Measurements from ENCODE around the gene GLRX. TPM values are rescaled to one million over a fixed set of nuclear protein-coding genes. Genes with fewer than 3 reads are reported as not detected.

GLRX gene
- total RNA-seq, 2 donors from 2014 or later, result 29.2 to 148 TPM

GRCh38 chr5:95850391-95850894, 27.9 kb upstream of the GLRX start:
- no peak overlapping the region for H3K4me3 ChIP-seq
- no peaks in the 10 kb centered on the region for H3K36me3 ChIP-seq
- TF ChIP-seq CTCF (IDR thresholded peaks at IDR 0.05), result no peak
- DNase-seq (ENCODE audit: low spot score) (no peak), ATAC-seq (ENCODE audit: insufficient number of reproducible peaks, low FRiP score, low read depth) (no peak)
- H3K9me3 ChIP-seq, result no peaks in the 10 kb centered on the region
- H3K4me1 ChIP-seq (ENCODE audit: control insufficient read depth in 1 of 2, low read depth in 2 of 2), result peaks cover 0 to 7% of the 10 kb centered on the region in 2 donors
- no peaks in the 10 kb centered on the region for H3K27me3 ChIP-seq (replicated peaks; ENCODE audit: insufficient read depth)
- H3K27ac ChIP-seq, result no peak overlapping the region

- Histone ChIP-seq H3K36me3 (no peaks in the 10 kb centered on the region), H3K27me3 (replicated peaks; ENCODE audit: insufficient read depth) (no peaks in the 10 kb centered on the region), H3K9me3 (no peaks in the 10 kb centered on the region), H3K4me3 (no peak overlapping the region), H3K27ac (no peak overlapping the region), H3K4me1 (ENCODE audit: control insufficient read depth in 1 of 2, low read depth in 2 of 2) (peaks cover 0 to 12% of the 10 kb centered on the region in 2 donors)
- no peak for ATAC-seq (ENCODE audit: insufficient number of reproducible peaks, low FRiP score, low read depth)
- no peak for DNase-seq (ENCODE audit: low spot score)
- no peak for TF ChIP-seq CTCF (IDR thresholded peaks at IDR 0.05)
Measured at GRCh38 chr5:95848701-95849100, 26.2 kb upstream of the GLRX start.

- no peak for ATAC-seq (ENCODE audit: insufficient number of reproducible peaks, low FRiP score, low read depth)
- Histone ChIP-seq H3K27ac (no peak overlapping the region), H3K9me3 (no peaks in the 10 kb centered on the region), H3K36me3 (no peaks in the 10 kb centered on the region), H3K4me1 (ENCODE audit: control insufficient read depth in 1 of 2, low read depth in 2 of 2) (peaks cover 11 to 25% of the 10 kb centered on the region in 2 donors), H3K27me3 (replicated peaks; ENCODE audit: insufficient read depth) (no peaks in the 10 kb centered on the region), H3K4me3 (no peak overlapping the region)
- DNase-seq (ENCODE audit: low spot score), result no peak
- TF ChIP-seq CTCF (IDR thresholded peaks at IDR 0.05), result no peak
Measured at GRCh38 chr5:95847261-95847592, 24.7 kb upstream of the GLRX start.

GRCh38 chr5:95846554-95847260, 24.2 kb upstream of the GLRX start:
- Histone ChIP-seq H3K9me3 (no peaks in the 10 kb centered on the region), H3K27me3 (replicated peaks; ENCODE audit: insufficient read depth) (no peaks in the 10 kb centered on the region), H3K27ac (peak overlapping the region in 1 of 2 donors; percentile 38), H3K4me3 (no peak overlapping the region), H3K4me1 (ENCODE audit: control insufficient read depth in 1 of 2, low read depth in 2 of 2) (peaks cover 11 to 28% of the 10 kb centered on the region in 2 donors), H3K36me3 (no peaks in the 10 kb centered on the region)
- TF ChIP-seq CTCF (IDR thresholded peaks at IDR 0.05), result peak; percentile 92
- peak; percentile 69 for ATAC-seq (ENCODE audit: insufficient number of reproducible peaks, low FRiP score, low read depth)
- no peak for DNase-seq (ENCODE audit: low spot score)

- H3K27me3 ChIP-seq (replicated peaks; ENCODE audit: insufficient read depth), result no peaks in the 10 kb centered on the region
- ATAC-seq (ENCODE audit: insufficient number of reproducible peaks, low FRiP score, low read depth) (no peak), DNase-seq (ENCODE audit: low spot score) (no peak)
- H3K4me1 ChIP-seq (ENCODE audit: control insufficient read depth in 1 of 2, low read depth in 2 of 2), result peaks cover 11 to 34% of the 10 kb centered on the region in 2 donors
- no peak overlapping the region for H3K27ac ChIP-seq
- TF ChIP-seq CTCF (IDR thresholded peaks at IDR 0.05), result no peak
- H3K4me3 ChIP-seq, result no peak overlapping the region
- no peaks in the 10 kb centered on the region for H3K36me3 ChIP-seq
- no peaks in the 10 kb centered on the region for H3K9me3 ChIP-seq
Measured at GRCh38 chr5:95845391-95845790, 22.9 kb upstream of the GLRX start.

Measured in thoracic aorta (tissue), 2 donors.